ENCODE results near the gene ADCY2.

Gene ADCY2

GRCh38 chr5:7754490-7754889 lies 358.6 kb downstream of the ADCY2 start:
- no peak for DNase-seq

DNA sequence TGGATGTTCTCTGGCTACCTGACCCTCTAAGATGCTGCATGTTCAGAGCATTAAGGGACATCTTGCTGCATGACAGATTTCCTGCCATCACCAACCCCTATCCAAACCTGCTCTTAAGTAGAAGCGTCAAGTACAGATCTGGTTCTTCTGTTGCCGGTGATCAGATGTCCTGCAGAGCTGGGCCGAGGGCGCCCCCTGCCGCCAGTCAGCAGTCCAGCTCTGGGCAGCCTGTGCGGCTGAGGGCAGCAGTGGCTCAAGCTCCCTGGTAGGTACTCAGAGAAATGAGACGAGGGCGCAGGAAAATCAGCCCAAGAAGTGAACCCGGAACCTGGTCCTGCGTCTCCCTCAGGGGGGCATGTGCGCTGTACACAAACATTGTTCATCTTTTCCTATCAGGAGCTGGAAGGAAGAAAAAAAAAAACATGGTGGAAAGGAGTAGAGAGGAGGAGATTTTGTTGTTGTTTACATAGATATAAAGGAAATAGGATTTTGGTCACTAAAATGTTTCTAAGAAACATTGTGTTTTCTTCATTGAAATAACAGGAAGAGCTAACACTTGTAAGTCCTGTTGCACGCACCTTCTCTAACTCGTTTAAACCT lies 359.2 kb downstream of the ADCY2 start:
- peak; percentile 21 for DNase-seq

GRCh38 chr5:7755958-7756357 lies 360.0 kb downstream of the ADCY2 start:
- DNase-seq = no peak

GRCh38 chr5:7756453-7756852 lies 360.5 kb downstream of the ADCY2 start:
- no peak for DNase-seq

DNA sequence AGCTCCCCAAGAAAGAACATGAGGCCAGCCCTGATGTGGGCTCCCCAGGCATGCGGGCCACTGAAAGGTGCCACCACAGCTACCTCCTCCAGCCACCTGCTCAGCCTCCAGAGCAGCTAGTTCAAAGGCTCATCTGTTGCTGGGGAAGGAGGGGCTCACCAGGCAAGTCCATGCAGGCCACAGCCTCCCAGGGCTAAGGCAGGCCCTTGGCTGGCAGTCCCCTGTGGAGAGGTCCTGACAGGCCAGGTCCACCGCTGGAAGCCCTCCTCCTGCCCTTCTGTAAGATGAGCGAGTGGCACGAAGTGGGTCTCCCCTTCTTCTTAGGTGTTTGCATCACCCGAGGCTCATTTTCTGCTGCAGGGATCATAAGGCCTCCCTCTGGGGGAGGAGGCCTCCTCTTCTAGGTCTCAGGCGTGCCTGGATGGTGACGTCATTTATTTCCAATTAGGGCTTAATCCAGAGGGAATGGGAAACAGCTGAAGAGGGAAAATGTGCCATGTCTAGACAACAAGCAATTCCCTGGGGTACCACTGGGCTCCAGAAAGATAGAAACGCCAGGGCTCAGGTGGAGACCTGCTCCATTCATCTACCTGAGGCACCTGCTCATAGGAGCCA lies 363.4 kb downstream of the ADCY2 start:
- DNase-seq = no peak

GRCh38 chr5:7759951-7760580 lies 364.1 kb downstream of the ADCY2 start:
- no peak for DNase-seq

DNA sequence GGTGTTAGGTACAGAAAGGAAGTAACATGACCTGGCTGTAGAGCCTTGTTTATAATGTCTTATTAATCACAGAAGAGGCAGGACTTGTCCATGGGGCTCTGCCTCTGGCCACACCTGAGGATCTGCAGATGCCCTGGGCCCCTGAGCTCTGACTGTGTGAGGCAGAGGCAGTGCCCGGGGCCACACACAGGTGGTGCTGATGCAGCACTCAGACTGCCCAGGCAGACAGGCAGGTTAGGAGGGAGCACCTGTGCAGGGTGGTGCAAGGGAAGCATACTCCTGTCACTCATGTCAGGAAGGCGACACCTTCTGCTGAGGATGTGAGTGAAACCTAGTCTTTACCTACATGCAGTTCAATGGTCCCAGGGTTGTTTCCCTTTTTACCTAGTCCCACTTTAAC lies 366.3 kb downstream of the ADCY2 start:
- DNase-seq = no peak

DNA sequence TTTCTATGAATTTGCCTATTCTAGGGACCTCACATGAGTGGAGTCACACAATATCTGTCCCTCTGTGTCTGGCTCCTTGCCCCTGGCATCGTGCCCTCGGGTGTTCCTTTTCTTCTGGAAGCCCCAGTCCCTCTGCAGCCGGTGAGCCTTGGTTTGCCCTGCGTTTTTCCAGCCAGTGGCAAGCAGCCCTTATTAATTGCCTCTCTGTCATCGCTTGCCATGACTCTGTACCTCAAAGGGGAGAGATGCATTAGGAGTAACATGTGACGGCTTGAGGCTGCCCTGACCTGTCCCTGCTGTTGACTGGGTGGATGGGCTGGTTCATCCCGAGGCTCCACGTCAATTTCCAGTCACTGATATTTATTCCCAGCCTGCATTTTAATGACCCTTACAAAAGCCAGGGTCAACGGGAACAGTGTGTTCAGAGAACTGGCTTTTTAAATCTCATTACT lies 367.7 kb downstream of the ADCY2 start:
- no peak for DNase-seq

DNA sequence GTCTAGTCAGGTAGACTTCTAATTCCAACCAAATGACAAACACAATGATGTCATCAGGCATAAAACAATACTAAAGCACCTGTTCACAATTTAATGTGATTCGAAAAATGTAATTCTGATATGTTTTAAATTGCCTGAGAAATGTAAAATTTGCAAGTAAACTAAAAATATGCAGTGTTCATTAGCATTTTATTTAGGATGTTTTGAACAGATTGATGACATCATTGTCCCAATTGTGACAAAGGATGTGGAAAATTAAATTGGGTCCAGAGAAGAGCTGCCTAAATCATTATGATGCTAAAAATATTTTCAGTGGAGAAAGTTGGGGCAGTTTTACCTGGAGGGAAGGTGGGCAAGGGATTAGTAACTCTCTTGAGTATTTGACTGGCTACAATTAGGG lies 368.5 kb downstream of the ADCY2 start:
- DNase-seq = no peak

GRCh38 chr5:7770436-7770835 lies 374.5 kb downstream of the ADCY2 start:
- no peak for DNase-seq

DNA sequence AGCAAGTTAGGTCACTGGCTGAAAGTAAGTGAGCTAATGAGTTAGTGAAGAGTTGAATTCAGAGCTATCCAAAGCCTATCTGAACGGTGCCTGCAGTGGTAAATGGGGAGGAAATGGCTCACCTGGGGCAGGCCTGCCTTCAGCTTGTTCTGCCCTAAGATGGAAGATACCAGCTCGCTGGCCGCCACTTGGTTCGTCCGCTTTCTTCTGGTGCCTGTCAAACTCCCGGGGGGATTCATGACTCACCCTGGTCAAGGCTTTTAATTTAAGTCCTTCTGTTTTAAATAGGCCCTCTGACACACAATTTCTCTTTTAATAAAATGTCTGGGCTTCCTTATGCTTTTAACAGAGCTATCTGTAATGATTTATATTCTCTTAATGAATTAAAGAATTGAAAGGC lies 376.2 kb downstream of the ADCY2 start:
- no peak for DNase-seq

DNA sequence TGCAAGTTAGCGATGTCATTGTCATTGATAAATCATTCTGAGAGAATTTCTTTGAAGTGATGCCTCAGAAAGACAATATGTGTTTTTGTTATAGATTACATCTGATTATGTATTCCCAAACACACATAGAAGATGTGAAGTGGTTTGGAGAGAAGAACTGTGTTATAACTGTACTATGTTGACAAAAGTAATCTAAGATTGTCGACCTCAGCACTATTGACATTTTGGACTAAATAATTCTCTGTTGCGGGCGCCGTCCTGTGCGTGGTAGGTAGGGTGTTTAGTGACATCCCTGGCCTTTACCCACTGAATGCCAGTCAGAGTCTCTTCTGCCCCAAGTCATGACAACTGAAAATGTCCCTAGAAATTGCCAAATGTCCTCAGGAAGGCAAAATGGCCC lies 377.2 kb downstream of the ADCY2 start:
- DNase-seq = no peak

GRCh38 chr5:7776442-7776841 lies 380.5 kb downstream of the ADCY2 start:
- DNase-seq = no peak

- no peak for DNase-seq
Observed at GRCh38 chr5:7779019-7780005, 383.4 kb downstream of the ADCY2 start.

DNA sequence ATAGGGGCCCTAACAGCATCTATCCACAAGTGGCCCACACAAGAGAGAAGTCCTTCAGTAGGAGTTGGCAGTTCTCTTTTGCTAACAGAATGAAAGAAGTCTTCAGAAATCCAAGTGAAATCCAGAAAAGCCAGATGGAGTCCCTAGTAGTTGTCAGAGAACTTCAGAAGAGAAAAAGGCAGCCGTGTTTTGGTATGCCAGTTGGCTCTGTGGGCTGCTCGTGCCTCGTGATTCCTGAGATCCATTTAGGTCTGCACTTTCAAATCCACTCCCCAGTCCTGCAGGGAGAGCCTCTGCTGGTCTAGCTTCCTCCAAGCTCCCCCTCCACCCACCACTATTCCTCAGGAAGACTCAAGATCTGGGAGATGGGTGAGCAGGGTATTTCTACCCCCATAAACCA lies 386.0 kb downstream of the ADCY2 start:
- DNase-seq = no peak

DNA sequence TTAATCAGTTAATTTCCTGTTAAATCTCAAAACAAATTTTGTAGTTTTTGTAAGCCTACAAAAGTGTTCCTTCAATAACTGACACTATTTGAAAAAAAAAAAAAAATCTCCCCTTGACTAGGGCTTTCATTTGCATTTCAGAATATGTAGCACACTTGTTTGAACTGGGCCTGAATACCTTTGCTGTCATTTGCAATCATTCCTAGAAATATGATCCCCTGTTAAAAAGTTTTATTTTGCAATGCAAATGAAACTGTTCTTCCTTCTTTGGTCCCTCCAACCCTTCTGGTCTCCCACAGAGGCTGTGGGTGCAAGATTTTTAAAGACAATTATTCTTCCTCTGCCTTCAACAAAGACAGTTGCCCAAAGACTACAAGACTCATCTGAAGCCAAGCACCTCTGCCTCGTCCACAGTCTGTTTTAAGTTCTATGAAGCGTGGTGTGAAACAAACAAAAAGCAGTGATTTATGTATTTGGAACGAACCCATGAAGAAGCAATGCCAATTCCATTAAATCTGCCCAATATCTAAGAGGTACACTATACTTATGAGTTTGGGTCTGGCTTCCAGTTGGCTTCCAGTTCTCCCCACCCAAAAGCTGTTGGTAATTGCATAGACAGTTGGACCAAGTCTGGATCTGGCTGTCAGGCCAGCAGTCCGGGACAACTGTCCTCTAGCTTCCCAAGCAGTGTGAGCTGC lies 388.9 kb downstream of the ADCY2 start:
- DNase-seq = no peak

DNA sequence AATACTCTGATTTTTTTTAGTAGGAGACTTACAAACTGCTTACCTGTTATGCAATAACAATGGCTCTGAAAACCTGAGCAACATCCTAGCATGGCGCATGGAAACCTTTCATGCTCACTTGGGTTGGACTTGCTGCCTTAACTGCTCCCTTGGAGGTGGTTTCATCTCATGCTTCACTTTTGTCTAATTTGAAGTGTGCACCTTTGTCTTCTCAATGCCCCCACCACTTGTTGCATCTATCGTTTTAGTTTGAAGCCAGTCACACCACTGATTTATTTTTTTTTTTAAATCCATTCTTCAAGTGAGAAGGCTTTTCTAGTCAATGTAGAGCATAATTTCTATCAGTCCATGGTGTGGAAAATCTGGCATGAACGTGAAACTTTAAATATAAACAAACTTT lies 391.8 kb downstream of the ADCY2 start:
- DNase-seq = no peak

GRCh38 chr5:7789567-7789966 lies 393.6 kb downstream of the ADCY2 start:
- no peak for DNase-seq

DNA sequence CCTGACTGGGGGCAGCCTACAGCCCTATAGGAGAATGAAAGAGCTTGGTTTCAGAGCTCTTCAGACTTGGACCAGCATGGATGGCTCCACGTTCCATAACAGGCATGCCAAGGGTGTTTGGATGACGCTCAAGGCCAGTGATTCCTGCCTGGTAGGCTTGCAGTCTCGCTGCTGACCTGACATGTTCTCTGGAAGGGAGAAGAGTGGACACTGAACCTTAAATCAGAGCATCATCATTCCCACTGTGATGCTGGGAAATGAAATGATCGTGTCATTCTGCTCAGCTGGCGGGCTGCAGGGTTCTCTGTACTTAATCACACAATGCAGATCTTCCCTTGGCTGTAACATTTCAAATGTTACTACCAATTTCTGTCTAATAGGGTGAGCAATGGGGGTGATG lies 398.0 kb downstream of the ADCY2 start:
- DNase-seq = no peak

- DNase-seq = no peak
Observed at GRCh38 chr5:7794311-7794710, 398.4 kb downstream of the ADCY2 start.

- no peak for DNase-seq
Observed at GRCh38 chr5:7794823-7795222, 398.9 kb downstream of the ADCY2 start.

DNA sequence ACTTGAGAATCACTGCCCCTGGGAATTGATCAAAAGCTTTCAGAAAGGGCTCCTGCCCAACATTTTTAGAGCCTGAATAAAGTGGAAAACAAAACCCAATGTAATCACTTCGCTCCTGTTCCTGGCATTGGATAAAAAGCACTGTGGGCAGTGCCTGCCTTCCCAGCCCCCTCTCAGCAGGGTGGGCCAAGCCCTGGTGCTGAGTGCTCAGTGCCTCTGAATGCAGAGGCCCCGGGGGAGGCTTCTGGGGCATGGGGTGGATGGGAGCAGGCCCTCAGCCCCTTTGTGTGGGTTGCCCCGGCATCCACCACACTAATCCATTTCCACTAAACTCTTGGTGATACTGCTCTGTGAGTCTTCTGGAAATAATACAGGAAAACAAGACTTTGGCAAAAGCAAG lies 399.4 kb downstream of the ADCY2 start:
- no peak for DNase-seq

Measured in activated naive CD4-positive, alpha-beta T cell treated with Interleukin-2 at 50 U/mL for 16 hours (primary cell).